Stimulated activated CD8-positive, alpha-beta memory T cell treated with anti-CD3 and anti-CD28 coated beads, Interleukin-4, amount 100 ng/mL, for 48 hours (primary cell): ENCODE data around the gene SMYD2.

Experiments used
- DNase-seq: peaks from one replicate; pipeline ENCODE4 v3.0.0-alpha.2; 2020

Gene SMYD2

GRCh38 chr1:214281021-214281719 lies at the start of gene SMYD2:
Gene SMYD2 (plus strand): TSS chr1:214281159. CDS start chr1:214281255, 96 bp downstream.
- peak; percentile 73 for DNase-seq

GRCh38 chr1:214233856-214234634 lies 46.9 kb upstream of the SMYD2 start:
- DNase-seq, result no peak

- no peak for DNase-seq
Measured at GRCh38 chr1:214234635-214235025, 46.3 kb upstream of the SMYD2 start.

GRCh38 chr1:214236477-214236876 lies 44.5 kb upstream of the SMYD2 start:
- DNase-seq, result no peak

- no peak for DNase-seq
Measured at GRCh38 chr1:214241060-214241459, 39.9 kb upstream of the SMYD2 start.

- DNase-seq, result no peak
Measured at GRCh38 chr1:214244252-214244651, 36.7 kb upstream of the SMYD2 start.

- no peak for DNase-seq
Measured at GRCh38 chr1:214244841-214245240, 36.1 kb upstream of the SMYD2 start.

GRCh38 chr1:214247501-214248041 lies 33.4 kb upstream of the SMYD2 start:
- DNase-seq, result no peak

GRCh38 chr1:214248311-214249085 lies 32.5 kb upstream of the SMYD2 start:
- no peak for DNase-seq

- no peak for DNase-seq
Measured at GRCh38 chr1:214249651-214250050, 31.3 kb upstream of the SMYD2 start.

- DNase-seq, result no peak
Measured at GRCh38 chr1:214251354-214251753, 29.6 kb upstream of the SMYD2 start.

- no peak for DNase-seq
Measured at GRCh38 chr1:214255509-214255908, 25.4 kb upstream of the SMYD2 start.

- no peak for DNase-seq
Measured at GRCh38 chr1:214259353-214259977, 21.5 kb upstream of the SMYD2 start.

GRCh38 chr1:214260561-214261205 lies 20.3 kb upstream of the SMYD2 start:
- no peak for DNase-seq

- DNase-seq, result peak; percentile 92
Measured at GRCh38 chr1:214261206-214262123, 19.5 kb upstream of the SMYD2 start.

- DNase-seq, result no peak
Measured at GRCh38 chr1:214264196-214264595, 16.8 kb upstream of the SMYD2 start.

GRCh38 chr1:214264976-214265375 lies 16.0 kb upstream of the SMYD2 start:
- no peak for DNase-seq

- no peak for DNase-seq
Measured at GRCh38 chr1:214270097-214270650, 10.8 kb upstream of the SMYD2 start.

- DNase-seq, result no peak
Measured at GRCh38 chr1:214271174-214271858, 9.6 kb upstream of the SMYD2 start.
